Activated naive CD8-positive, alpha-beta T cell treated with anti-CD3 and anti-CD28 coated beads for 36 hours (primary cell): ENCODE data around the gene PRKAR1B. TPM values are rescaled to one million over a fixed set of nuclear protein-coding genes. Genes with fewer than 3 reads are reported as not detected.

ENCODE experiments used
- DNase-seq: peaks from one replicate; pipeline ENCODE4 v3.0.0; 2021
- H3K27ac Mint-ChIP-seq: one replicate; pipeline ENCODE4 v1.8.0; 2022; ENCODE audit warnings: mild to moderate bottlenecking, moderate library complexity, mixed read lengths
- H3K27me3 Mint-ChIP-seq: one replicate; pipeline ENCODE4 v1.8.0; 2022; ENCODE audit warnings: mild to moderate bottlenecking, mixed read lengths
- H3K36me3 Mint-ChIP-seq: one replicate; pipeline ENCODE4 v1.8.0; 2021; ENCODE audit warnings: mild to moderate bottlenecking, mixed read lengths
- H3K4me1 Mint-ChIP-seq: one replicate; pipeline ENCODE4 v1.8.0; 2021; ENCODE audit warnings: mixed read lengths
- H3K4me3 Mint-ChIP-seq: one replicate; pipeline ENCODE4 v1.8.0; 2022; ENCODE audit warnings: mild to moderate bottlenecking, moderate library complexity, mixed read lengths
- H3K9me3 Mint-ChIP-seq: one replicate; pipeline ENCODE4 v1.8.0; 2022; ENCODE audit warnings: mixed read lengths
- total RNA-seq, 2 experiments: library from RNA; stranded (reverse); gene quantifications; one replicate each; pipeline ENCODE4 v1.2.3, GENCODE V29; 2021

Gene PRKAR1B
- total RNA-seq, 2 experiments from 2014 or later: 38.1 to 40.2 TPM

- DNase-seq: no peak
- Mint-ChIP-seq H3K4me1 (peaks cover 7% of the 10 kb centered on the region), H3K27me3 (no peaks in the 10 kb centered on the region), H3K36me3 (no peaks in the 10 kb centered on the region), H3K4me3 (no peak overlapping the region), H3K9me3 (peaks cover 1% of the 10 kb centered on the region), H3K27ac (no peak overlapping the region)
These were observed 192.1 kb downstream of the PRKAR1B start for GRCh38 chr7:534959-535358.

- Mint-ChIP-seq H3K36me3 (no peaks in the 10 kb centered on the region), H3K4me3 (no peak overlapping the region), H3K9me3 (peaks cover 1% of the 10 kb centered on the region), H3K27me3 (no peaks in the 10 kb centered on the region), H3K4me1 (peaks cover 7% of the 10 kb centered on the region), H3K27ac (no peak overlapping the region)
- DNase-seq: no peak
These were observed 193.0 kb downstream of the PRKAR1B start for GRCh38 chr7:534075-534474.

GRCh38 chr7:533266-533665 lies 193.8 kb downstream of the PRKAR1B start:
- H3K27me3 Mint-ChIP-seq: no peaks in the 10 kb centered on the region
- no peak overlapping the region for H3K4me3 Mint-ChIP-seq
- H3K4me1 Mint-ChIP-seq: peaks cover 7% of the 10 kb centered on the region
- no peak for DNase-seq
- no peaks in the 10 kb centered on the region for H3K36me3 Mint-ChIP-seq
- peaks cover 1% of the 10 kb centered on the region for H3K9me3 Mint-ChIP-seq
- H3K27ac Mint-ChIP-seq: no peak overlapping the region

DNA sequence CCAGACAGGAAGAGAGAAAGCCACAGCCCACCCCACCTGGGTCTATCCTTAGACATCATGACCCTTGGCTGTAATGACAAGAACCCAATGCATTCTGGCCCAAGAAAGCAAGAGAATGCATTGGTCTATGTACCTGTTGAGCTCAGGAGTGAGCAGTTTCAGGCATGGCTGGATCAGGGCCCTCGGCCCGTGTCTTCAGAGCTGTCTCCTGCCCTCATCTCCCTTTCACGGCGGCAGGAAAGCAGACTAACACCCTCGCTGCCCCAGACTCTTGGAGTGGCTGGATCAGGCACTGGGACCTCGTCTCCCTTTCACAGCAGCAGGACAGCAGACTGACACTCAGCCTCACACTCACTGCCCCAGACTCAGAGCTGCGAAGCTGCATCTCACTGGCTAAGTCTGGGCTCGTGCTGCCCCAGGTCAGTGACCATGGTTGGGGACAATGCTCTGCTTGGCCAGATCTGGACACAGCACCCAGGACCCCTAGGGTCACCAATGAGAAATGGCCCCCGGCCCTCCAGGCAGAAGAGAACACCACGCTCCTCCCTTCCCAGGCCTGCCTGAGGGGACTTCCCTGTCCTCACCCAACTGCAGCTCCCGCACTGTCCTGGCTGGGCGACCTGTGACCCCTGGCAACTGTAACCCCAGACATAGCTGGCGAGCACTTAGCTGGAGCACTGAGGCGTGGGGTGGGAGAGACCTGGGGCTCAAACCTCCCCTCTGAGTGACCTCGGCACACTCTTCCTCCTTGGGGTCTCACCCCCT lies 194.5 kb downstream of the PRKAR1B start:
- Mint-ChIP-seq H3K27me3 (no peaks in the 10 kb centered on the region), H3K9me3 (peaks cover 1% of the 10 kb centered on the region)
- DNase-seq: no peak

GRCh38 chr7:531777-532176 lies 195.3 kb downstream of the PRKAR1B start:
- H3K4me1 Mint-ChIP-seq: peaks cover 7% of the 10 kb centered on the region
- H3K27ac Mint-ChIP-seq: no peak overlapping the region
- peaks cover 1% of the 10 kb centered on the region for H3K9me3 Mint-ChIP-seq
- DNase-seq: peak; percentile 33
- no peaks in the 10 kb centered on the region for H3K27me3 Mint-ChIP-seq
- no peaks in the 10 kb centered on the region for H3K36me3 Mint-ChIP-seq
- no peak overlapping the region for H3K4me3 Mint-ChIP-seq

More for the DNA sequence above, 194.5 kb downstream of the PRKAR1B start:
- no peak overlapping the region for H3K4me3 Mint-ChIP-seq
- H3K36me3 Mint-ChIP-seq: no peaks in the 10 kb centered on the region
- H3K4me1 Mint-ChIP-seq: peaks cover 7% of the 10 kb centered on the region
- H3K27ac Mint-ChIP-seq: no peak overlapping the region

DNA sequence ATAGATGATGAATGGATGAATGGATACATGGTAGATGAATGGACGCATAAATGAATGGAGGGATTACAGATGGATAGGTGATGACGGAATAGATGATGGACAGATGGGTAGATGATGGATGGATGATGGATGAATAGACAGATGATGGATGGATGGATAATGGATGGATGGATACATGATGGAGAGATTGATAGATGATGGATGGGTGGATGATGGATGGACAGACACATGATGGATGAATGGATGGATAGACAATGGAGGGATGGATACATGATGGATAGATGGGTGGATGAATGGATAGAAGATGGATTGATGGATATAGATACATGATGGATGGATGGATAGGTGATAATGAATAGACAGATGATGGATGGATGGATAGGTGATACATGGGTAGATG lies 198.6 kb downstream of the PRKAR1B start:
- Mint-ChIP-seq H3K27me3 (peaks cover 14% of the 10 kb centered on the region), H3K36me3 (no peaks in the 10 kb centered on the region), H3K27ac (no peak overlapping the region), H3K4me3 (no peak overlapping the region), H3K9me3 (no peaks in the 10 kb centered on the region), H3K4me1 (peaks cover 7% of the 10 kb centered on the region)
- no peak for DNase-seq

DNA sequence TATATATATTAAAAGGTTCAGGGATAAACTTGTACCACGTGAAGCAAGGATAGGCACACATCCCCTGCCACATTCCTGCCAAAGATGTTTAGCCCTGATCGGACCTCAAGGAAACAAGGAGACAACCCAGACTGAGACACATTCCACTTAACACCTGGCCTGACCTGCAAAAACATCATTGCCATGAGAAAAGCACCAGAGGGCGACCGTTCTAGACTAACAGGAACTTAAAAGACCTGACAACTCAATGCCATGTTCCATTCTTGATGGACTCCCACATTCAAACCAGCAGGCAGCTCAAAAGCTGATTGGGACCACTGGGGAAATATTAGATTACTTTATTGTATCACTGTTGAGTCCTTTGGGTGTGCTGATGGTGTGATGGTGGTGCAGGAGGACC lies 199.4 kb downstream of the PRKAR1B start:
- Mint-ChIP-seq H3K4me1 (peaks cover 7% of the 10 kb centered on the region), H3K4me3 (no peak overlapping the region), H3K27me3 (peaks cover 19% of the 10 kb centered on the region), H3K27ac (no peak overlapping the region), H3K36me3 (no peaks in the 10 kb centered on the region), H3K9me3 (no peaks in the 10 kb centered on the region)
- DNase-seq: no peak

GRCh38 chr7:526460-527034 lies 200.5 kb downstream of the PRKAR1B start:
- Mint-ChIP-seq H3K9me3 (no peaks in the 10 kb centered on the region), H3K4me3 (no peak overlapping the region), H3K36me3 (no peaks in the 10 kb centered on the region)

DNA sequence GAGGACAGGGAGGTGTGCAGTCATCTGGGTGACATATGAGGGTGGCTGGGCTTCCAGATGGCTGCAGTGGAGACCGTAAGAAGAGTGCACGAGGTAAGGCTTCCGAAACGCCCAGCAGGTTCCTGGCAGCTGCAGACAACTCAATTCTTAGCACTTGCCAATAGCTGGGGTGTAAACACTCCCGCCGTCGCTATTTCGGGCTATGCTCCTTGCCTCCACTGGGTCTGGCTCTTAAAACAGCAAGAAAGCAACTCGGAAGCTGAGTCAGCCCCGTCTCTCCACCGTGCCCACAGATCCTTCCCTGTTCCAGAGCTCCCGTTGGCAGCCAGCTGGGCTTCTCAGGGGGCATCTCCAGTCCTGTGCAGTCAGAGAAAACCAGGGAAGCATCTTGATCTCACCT lies 201.3 kb downstream of the PRKAR1B start:
- peaks cover 4% of the 10 kb centered on the region for H3K4me1 Mint-ChIP-seq
- no peaks in the 10 kb centered on the region for H3K36me3 Mint-ChIP-seq
- no peaks in the 10 kb centered on the region for H3K9me3 Mint-ChIP-seq
- H3K27me3 Mint-ChIP-seq: peaks cover 30% of the 10 kb centered on the region
- H3K27ac Mint-ChIP-seq: no peak overlapping the region
- DNase-seq: no peak
- H3K4me3 Mint-ChIP-seq: no peak overlapping the region

More at GRCh38 chr7:526460-527034, 200.5 kb downstream of the PRKAR1B start:
- DNase-seq: no peak
- H3K27me3 Mint-ChIP-seq: peaks cover 22% of the 10 kb centered on the region
- peaks cover 3% of the 10 kb centered on the region for H3K4me1 Mint-ChIP-seq
- H3K27ac Mint-ChIP-seq: no peak overlapping the region

- H3K4me3 Mint-ChIP-seq: no peak overlapping the region
- H3K27me3 Mint-ChIP-seq: peaks cover 32% of the 10 kb centered on the region
- peaks cover 4% of the 10 kb centered on the region for H3K4me1 Mint-ChIP-seq
- no peak overlapping the region for H3K27ac Mint-ChIP-seq
- no peaks in the 10 kb centered on the region for H3K9me3 Mint-ChIP-seq
- no peak for DNase-seq
- H3K36me3 Mint-ChIP-seq: no peaks in the 10 kb centered on the region
These were observed 202.3 kb downstream of the PRKAR1B start for GRCh38 chr7:524800-525199.

- Mint-ChIP-seq H3K4me1 (peaks cover 4% of the 10 kb centered on the region), H3K27ac (no peak overlapping the region), H3K4me3 (no peak overlapping the region), H3K27me3 (peaks cover 33% of the 10 kb centered on the region), H3K9me3 (no peaks in the 10 kb centered on the region), H3K36me3 (no peaks in the 10 kb centered on the region)
- no peak for DNase-seq
These were observed 203.4 kb downstream of the PRKAR1B start for GRCh38 chr7:523347-524336.

DNA sequence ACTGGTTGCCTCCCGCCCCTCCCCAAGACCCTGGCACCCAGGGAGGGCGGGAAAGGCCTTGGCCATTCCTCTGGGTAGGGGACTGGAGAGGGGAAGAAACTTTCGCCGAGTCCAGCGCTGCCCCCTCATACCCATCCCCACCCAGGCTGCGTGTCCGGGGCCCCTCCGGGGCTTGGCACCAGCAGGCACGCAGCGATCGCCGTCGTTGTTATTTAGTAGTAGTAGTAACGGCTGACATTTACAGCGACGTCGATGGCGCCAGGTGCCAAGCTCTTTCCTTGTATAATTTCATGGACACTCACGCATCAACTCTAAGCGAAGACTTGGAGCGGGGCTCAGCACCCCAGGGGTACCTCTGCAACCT lies 204.1 kb downstream of the PRKAR1B start:
- peaks cover 37% of the 10 kb centered on the region for H3K27me3 Mint-ChIP-seq
- no peak overlapping the region for H3K4me3 Mint-ChIP-seq
- peaks cover 6% of the 10 kb centered on the region for H3K4me1 Mint-ChIP-seq
- no peaks in the 10 kb centered on the region for H3K9me3 Mint-ChIP-seq
- H3K36me3 Mint-ChIP-seq: no peaks in the 10 kb centered on the region
- no peak overlapping the region for H3K27ac Mint-ChIP-seq
- DNase-seq: no peak

GRCh38 chr7:522071-522950 lies 204.8 kb downstream of the PRKAR1B start:
- no peak overlapping the region for H3K27ac Mint-ChIP-seq
- peaks cover 10% of the 10 kb centered on the region for H3K4me1 Mint-ChIP-seq
- H3K27me3 Mint-ChIP-seq: peaks cover 42% of the 10 kb centered on the region
- no peaks in the 10 kb centered on the region for H3K36me3 Mint-ChIP-seq
- H3K4me3 Mint-ChIP-seq: peak overlapping the region; percentile 10
- no peaks in the 10 kb centered on the region for H3K9me3 Mint-ChIP-seq
- peak; percentile 48 for DNase-seq

GRCh38 chr7:521221-522070 lies 205.6 kb downstream of the PRKAR1B start:
- no peak overlapping the region for H3K27ac Mint-ChIP-seq
- H3K9me3 Mint-ChIP-seq: no peaks in the 10 kb centered on the region
- H3K27me3 Mint-ChIP-seq: peaks cover 42% of the 10 kb centered on the region
- peak; percentile 37 for DNase-seq
- no peak overlapping the region for H3K4me3 Mint-ChIP-seq
- peaks cover 10% of the 10 kb centered on the region for H3K4me1 Mint-ChIP-seq
- H3K36me3 Mint-ChIP-seq: no peaks in the 10 kb centered on the region
